Endothelial cell of umbilical vein (primary cell): ENCODE measurements around the gene LOXL3. TPM values are rescaled to one million over a fixed set of nuclear protein-coding genes. Genes with fewer than 3 reads are reported as not detected.

Experiments
- BruUV-seq: library from RNA; stranded (reverse); fragments of 400-500 nt; replicated peaks from 2 replicates; lab custom pipeline; 2021; lab: Mats Ljungman, UMichigan
- CTCF ChIA-PET: fragments of 300-600, 350-600 bp; sonication (Branson Sonifier 250); formaldehyde crosslinking; loops from one replicate; lab custom pipeline; 2021; ENCODE audit warnings: antibody characterized with exemption, inconsistent platforms; lab: Charles Lee
- POLR2A ChIA-PET: fragments of 300-600, 350-600 bp; sonication (Branson Sonifier 250); formaldehyde crosslinking; loops from one replicate; lab custom pipeline; 2021; ENCODE audit warnings: antibody characterized with exemption, inconsistent platforms; lab: Charles Lee
- DNase-seq: peaks from one replicate; pipeline ENCODE4 v3.0.0-alpha.2; 2011; ENCODE audit warnings: low read depth, low spot score
- FAIRE-seq: peaks from 2 replicates; lab custom pipeline; 2011; peaks lifted over from hg19 to GRCh38; lab: Jason Lieb, UNC
- H2AFZ ChIP-seq: 2 replicates; pipeline ENCODE4 v1.6.0; 2012; ENCODE audit warnings: low read depth, low read length, control low read depth, inconsistent platforms
- H3K27ac ChIP-seq: 2 replicates; pipeline ENCODE4 v1.5.1; 2011; ENCODE audit warnings: low read depth, mild to moderate bottlenecking, control low read depth, low read length, moderate library complexity; ENCODE audit not compliant: insufficient read depth
- H3K27me3 ChIP-seq, 2 experiments: 2 replicates each; pipeline versions ENCODE4 v1.6.0 to v1.6.1; 2011; ENCODE audit warnings: low read length in 2 of 2, mixed read lengths in 1 of 2; ENCODE audit not compliant: control insufficient read depth in 2 of 2, insufficient read depth in 2 of 2
- H3K36me3 ChIP-seq, 2 experiments: 2 replicates in 1 of 2; 3 replicates in 1 of 2; pipeline ENCODE4 v1.5.1; 2011; ENCODE audit warnings: low read length in 2 of 2, mild to moderate bottlenecking in 1 of 2, moderate library complexity in 1 of 2; ENCODE audit not compliant: control insufficient read depth in 2 of 2, insufficient read depth in 2 of 2; ENCODE audit errors: extremely low read depth in 1 of 2
- H3K4me1 ChIP-seq: 3 replicates; pipeline ENCODE4 v1.5.1; 2011; ENCODE audit warnings: mild to moderate bottlenecking, low read length; ENCODE audit not compliant: control insufficient read depth, insufficient read depth; ENCODE audit errors: extremely low read depth
- H3K4me2 ChIP-seq: 2 replicates; pipeline ENCODE4 v1.6.1; 2011; ENCODE audit warnings: low read length, control low read depth, mixed read lengths; ENCODE audit not compliant: insufficient read depth
- H3K4me3 ChIP-seq, 3 experiments: fragments of 200-600 bp in 1 of 3; sonication (generic), shearing (Covaris generic) in 1 of 3; replicated peaks in 1 of 3; 2 replicates each; pipeline ENCODE4 v1.5.1; 2011 to 2016; ENCODE audit warnings: control low read depth in 3 of 3, low read length in 3 of 3, mild to moderate bottlenecking in 2 of 3, inconsistent platforms in 1 of 3, low read depth in 1 of 3, moderate library complexity in 1 of 3; ENCODE audit not compliant: insufficient read depth in 1 of 3
- H3K79me2 ChIP-seq: 2 replicates; pipeline ENCODE4 v1.6.0; 2012; ENCODE audit warnings: low read length, inconsistent platforms; ENCODE audit not compliant: control insufficient read depth, insufficient read depth
- H3K9ac ChIP-seq: replicated peaks from 2 replicates; pipeline ENCODE3; 2011; ENCODE audit warnings: low read length, control low read depth; ENCODE audit not compliant: insufficient read depth; ENCODE audit errors: extremely low read depth
- H3K9me1 ChIP-seq: replicated peaks from 3 replicates; pipeline ENCODE4 v1.6.0; 2011; ENCODE audit warnings: mild to moderate bottlenecking, low read length; ENCODE audit not compliant: control insufficient read depth, insufficient read depth; ENCODE audit errors: extremely low read depth
- H3K9me3 ChIP-seq: replicated peaks from 2 replicates; pipeline ENCODE4 v1.5.1; 2012; ENCODE audit warnings: low read length, inconsistent platforms; ENCODE audit not compliant: control insufficient read depth, insufficient read depth
- H4K20me1 ChIP-seq: replicated peaks from 2 replicates; pipeline ENCODE3; 2011; ENCODE audit warnings: mild to moderate bottlenecking, low read length; ENCODE audit not compliant: control insufficient read depth, insufficient read depth; ENCODE audit errors: extremely low read depth
- CTCF ChIP-seq, 2 donors: IDR thresholded peaks; 1 replicate in 1 of 2; 2 replicates in 1 of 2; pipeline ENCODE4 v1.5.1; 2011; ENCODE audit warnings: low read length in 2 of 2, mild to moderate bottlenecking in 2 of 2, moderate library complexity in 2 of 2, control low read depth in 1 of 2, inconsistent platforms in 1 of 2, low read depth in 1 of 2; ENCODE audit not compliant: insufficient read depth in 1 of 2; ENCODE audit errors: extremely low read depth in 1 of 2
- EZH2 ChIP-seq: IDR thresholded peaks from 2 replicates; pipeline ENCODE4 v1.6.1; 2012; ENCODE audit warnings: borderline replicate concordance, low read depth, mild to moderate bottlenecking, moderate library complexity, low read length, inconsistent platforms; ENCODE audit not compliant: severe bottlenecking
- FOS ChIP-seq: IDR thresholded peaks from 2 replicates; pipeline ENCODE4 v1.6.1; 2011; ENCODE audit warnings: mild to moderate bottlenecking, low read length, moderate library complexity, borderline replicate concordance; ENCODE audit not compliant: insufficient read depth
- GATA2 ChIP-seq: IDR thresholded peaks from 2 replicates; pipeline ENCODE4 v1.7.0; 2011; ENCODE audit warnings: low read depth, mild to moderate bottlenecking, moderate library complexity, mixed read lengths, low read length; ENCODE audit not compliant: insufficient read length, insufficient read depth
- JUN ChIP-seq: IDR thresholded peaks from 2 replicates; pipeline ENCODE4 v1.6.1; 2011; ENCODE audit warnings: borderline replicate concordance, low read depth; ENCODE audit not compliant: insufficient read length, insufficient read depth
- MAX ChIP-seq: IDR thresholded peaks from 2 replicates; pipeline ENCODE4 v1.6.1; 2011; ENCODE audit not compliant: insufficient read depth, insufficient read length
- MYC ChIP-seq: IDR thresholded peaks from one replicate; pipeline ENCODE4 v1.6.1; 2011; ENCODE audit warnings: mild to moderate bottlenecking, low read depth, low read length
- POLR2A ChIP-seq: IDR thresholded peaks from 2 replicates; pipeline ENCODE4 v1.6.1; 2012; ENCODE audit warnings: low read depth, mild to moderate bottlenecking, control low read depth, low read length
- POLR2AphosphoS5 ChIP-seq: IDR thresholded peaks from 2 replicates; pipeline ENCODE4 v1.6.1; 2012; ENCODE audit warnings: low read depth, mild to moderate bottlenecking, control low read depth, low read length, moderate library complexity; ENCODE audit not compliant: insufficient read depth
- dilution Hi-C: fragments of 300-500 bp; cut with MboI; formaldehyde crosslinking; loops from one replicate; pipeline ENCODE4 v1.15.0; 2019; ENCODE audit warnings: low sequenced_read_pairs; ENCODE audit not compliant: extremely low pct_ligation_motif_present
- intact Hi-C: fragments of 100-400 bp; cut with micrococcal nuclease; formaldehyde crosslinking; loops from one replicate; pipeline ENCODE4 v1.10.0; 2022
- polyA plus RNA-seq, 4 experiments: library from polyadenylated mRNA; depleted of rRNA in 3 of 4; stranded (reverse) in 3 of 4; unstranded in 1 of 4; fragments of >200 nt; gene quantifications; 2 replicates each; pipeline versions ENCODE4 v1.2.1 to v1.2.3, GENCODE V29; 2011 to 2012; ENCODE audit warnings: missing spikeins in 1 of 4
- total RNA-seq: library from RNA; stranded (reverse); gene quantifications from 2 replicates; pipeline ENCODE4 v1.2.3, GENCODE V29; 2021

The LOXL3 gene
- total and polyA plus RNA-seq, 2 donors (not counting 3 experiments of a cell fraction or from before 2014, with no cell fraction given): 0.95 to 1.3 TPM

GRCh38 chr2:74571058-74571457 lies 17.3 kb upstream of the LOXL3 start:
- no peak overlapping the region for H3K4me3 ChIP-seq
- H4K20me1 ChIP-seq: no peaks in the 10 kb centered on the region
- intact Hi-C loops: no loop called here
- no peaks in the 10 kb centered on the region for H3K9me1 ChIP-seq
- H3K4me2 ChIP-seq: no peak overlapping the region
- no peaks in the 10 kb centered on the region for H3K36me3 ChIP-seq
- H3K79me2 ChIP-seq: no peaks in the 10 kb centered on the region
- ChIA-PET POLR2A (no interaction called here), CTCF (no interaction called here)
- TF ChIP-seq MAX: no peak
- no peak for TF ChIP-seq FOS
- no peak for TF ChIP-seq POLR2AphosphoS5
- no peak for TF ChIP-seq POLR2A
- no TSS peak for BruUV-seq
- no peak overlapping the region for H3K9ac ChIP-seq
- FAIRE-seq: no peak
- H3K27ac ChIP-seq: no peak overlapping the region
- no peak overlapping the region for H2AFZ ChIP-seq
- H3K27me3 ChIP-seq: peaks cover 14 to 16% of the 10 kb centered on the region in 2 experiments
- no peak for DNase-seq
- H3K9me3 ChIP-seq: no peaks in the 10 kb centered on the region
- dilution Hi-C loops: no loop called here
- H3K4me1 ChIP-seq: peaks cover 7% of the 10 kb centered on the region

GRCh38 chr2:74569686-74570085 lies 15.9 kb upstream of the LOXL3 start:
- FAIRE-seq (no peak), DNase-seq (no peak)
- H3K4me3 ChIP-seq: no peak overlapping the region
- no peaks in the 10 kb centered on the region for H3K36me3 ChIP-seq
- H2AFZ ChIP-seq: no peak overlapping the region
- intact Hi-C loops (no loop called here), dilution Hi-C loops (no loop called here)
- H3K4me2 ChIP-seq: no peak overlapping the region
- no peak overlapping the region for H3K27ac ChIP-seq
- H3K79me2 ChIP-seq: no peaks in the 10 kb centered on the region
- ChIA-PET POLR2A (no interaction called here), CTCF (interaction anchor here (1.9 kb wide), 1 partner anchor 16 kb away, joined by 6 read pairs; no protein-coding TSS in a partner anchor)
- BruUV-seq: no TSS peak
- no peaks in the 10 kb centered on the region for H3K9me3 ChIP-seq
- no peaks in the 10 kb centered on the region for H4K20me1 ChIP-seq
- no peaks in the 10 kb centered on the region for H3K9me1 ChIP-seq
- no peak overlapping the region for H3K9ac ChIP-seq
- TF ChIP-seq MYC: no peak
- no peak for TF ChIP-seq MAX
- TF ChIP-seq JUN: no peak
- no peak for TF ChIP-seq CTCF (IDR thresholded peaks at IDR 0.05; ENCODE audit: extremely low read depth in 1 of 2, insufficient read depth in 1 of 2, low read depth in 1 of 2, low read length in 2 of 2)
- TF ChIP-seq POLR2AphosphoS5: no peak
- TF ChIP-seq GATA2: no peak
- TF ChIP-seq FOS: no peak
- no peak for TF ChIP-seq POLR2A
- no peak for TF ChIP-seq EZH2
- H3K27me3 ChIP-seq: peaks cover 16% of the 10 kb centered on the region in 2 experiments
- H3K4me1 ChIP-seq: peaks cover 7% of the 10 kb centered on the region
